RWPE1 (cell line): ENCODE results near the gene KL.

ENCODE experiments used
- CTCF ChIA-PET: fragments of 350-600 bp; sonication (Branson Sonifier 250); formaldehyde crosslinking; extraction: SDS; loops from one replicate; lab custom pipeline; 2021; lab: Yijun Ruan, JAX
- POLR2A ChIA-PET: fragments of 400-600 bp; formaldehyde crosslinking; extraction: SDS; loops from one replicate; lab custom pipeline; 2020; ENCODE audit warnings: antibody characterized with exemption; ENCODE audit not compliant: low non-redundant PET; lab: Yijun Ruan, JAX
- DNase-seq: peaks from one replicate; pipeline ENCODE4 v3.0.0; 2012; ENCODE audit warnings: low spot score
- H3K27ac ChIP-seq: fragments of 450-650 bp; 2 replicates; pipeline ENCODE4 v1.5.1; 2017
- TF ChIP-seq, protein P1 (sequence below): fragments of 450-650 bp; conservative IDR thresholded peaks from 2 replicates; pipeline ENCODE4 v1.5.1; 2017; ENCODE audit warnings: low read depth, mild to moderate bottlenecking

KL gene

DNA sequence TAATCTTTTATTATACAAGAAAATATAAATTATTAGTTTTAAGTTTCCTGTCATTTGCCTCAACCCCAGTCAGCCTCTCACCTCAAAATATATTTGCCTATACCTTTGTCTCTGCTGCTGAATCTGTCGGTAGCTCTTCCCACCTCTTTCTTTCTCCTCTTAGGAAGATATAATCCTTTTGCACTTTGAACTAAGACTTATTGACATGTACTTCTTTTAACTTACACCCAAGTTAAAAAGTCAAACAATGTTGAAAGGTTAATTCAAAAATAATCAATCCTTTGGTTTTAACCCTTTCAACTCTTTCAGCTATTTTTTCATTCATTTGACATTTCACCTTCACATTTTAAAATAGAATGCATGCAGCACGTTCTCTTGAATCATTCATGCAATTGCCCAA lies 9.0 kb upstream of the KL start:
- CTCF ChIA-PET = no interaction called here
- TF ChIP-seq, protein P1, sequence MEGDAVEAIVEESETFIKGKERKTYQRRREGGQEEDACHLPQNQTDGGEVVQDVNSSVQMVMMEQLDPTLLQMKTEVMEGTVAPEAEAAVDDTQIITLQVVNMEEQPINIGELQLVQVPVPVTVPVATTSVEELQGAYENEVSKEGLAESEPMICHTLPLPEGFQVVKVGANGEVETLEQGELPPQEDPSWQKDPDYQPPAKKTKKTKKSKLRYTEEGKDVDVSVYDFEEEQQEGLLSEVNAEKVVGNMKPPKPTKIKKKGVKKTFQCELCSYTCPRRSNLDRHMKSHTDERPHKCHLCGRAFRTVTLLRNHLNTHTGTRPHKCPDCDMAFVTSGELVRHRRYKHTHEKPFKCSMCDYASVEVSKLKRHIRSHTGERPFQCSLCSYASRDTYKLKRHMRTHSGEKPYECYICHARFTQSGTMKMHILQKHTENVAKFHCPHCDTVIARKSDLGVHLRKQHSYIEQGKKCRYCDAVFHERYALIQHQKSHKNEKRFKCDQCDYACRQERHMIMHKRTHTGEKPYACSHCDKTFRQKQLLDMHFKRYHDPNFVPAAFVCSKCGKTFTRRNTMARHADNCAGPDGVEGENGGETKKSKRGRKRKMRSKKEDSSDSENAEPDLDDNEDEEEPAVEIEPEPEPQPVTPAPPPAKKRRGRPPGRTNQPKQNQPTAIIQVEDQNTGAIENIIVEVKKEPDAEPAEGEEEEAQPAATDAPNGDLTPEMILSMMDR = no peak
- H3K27ac ChIP-seq = no peak overlapping the region
- POLR2A ChIA-PET = no interaction called here
- DNase-seq = no peak

DNA sequence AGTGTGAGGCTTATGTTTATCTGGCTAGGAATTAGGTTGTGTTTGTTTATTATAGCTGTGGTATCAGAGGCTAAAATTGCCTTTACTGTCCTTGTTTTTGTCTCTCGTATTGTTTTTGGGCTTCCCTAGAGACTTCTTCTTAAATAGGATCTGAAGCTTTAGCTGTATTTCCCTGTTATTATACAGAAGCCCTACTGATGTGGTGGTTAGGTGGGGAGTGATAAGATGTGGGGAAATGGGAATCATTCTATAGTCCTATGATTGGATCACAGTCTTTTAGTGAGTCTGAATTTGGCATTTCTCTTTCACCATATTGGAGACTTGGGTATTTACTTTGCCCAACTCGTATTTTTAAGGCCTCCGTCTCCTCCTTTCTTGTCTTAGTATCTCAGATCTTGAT lies 8.3 kb upstream of the KL start:
- POLR2A ChIA-PET = no interaction called here
- no peak for DNase-seq
- TF ChIP-seq, protein P1 = no peak
- H3K27ac ChIP-seq = no peak overlapping the region
- CTCF ChIA-PET = no interaction called here

DNA sequence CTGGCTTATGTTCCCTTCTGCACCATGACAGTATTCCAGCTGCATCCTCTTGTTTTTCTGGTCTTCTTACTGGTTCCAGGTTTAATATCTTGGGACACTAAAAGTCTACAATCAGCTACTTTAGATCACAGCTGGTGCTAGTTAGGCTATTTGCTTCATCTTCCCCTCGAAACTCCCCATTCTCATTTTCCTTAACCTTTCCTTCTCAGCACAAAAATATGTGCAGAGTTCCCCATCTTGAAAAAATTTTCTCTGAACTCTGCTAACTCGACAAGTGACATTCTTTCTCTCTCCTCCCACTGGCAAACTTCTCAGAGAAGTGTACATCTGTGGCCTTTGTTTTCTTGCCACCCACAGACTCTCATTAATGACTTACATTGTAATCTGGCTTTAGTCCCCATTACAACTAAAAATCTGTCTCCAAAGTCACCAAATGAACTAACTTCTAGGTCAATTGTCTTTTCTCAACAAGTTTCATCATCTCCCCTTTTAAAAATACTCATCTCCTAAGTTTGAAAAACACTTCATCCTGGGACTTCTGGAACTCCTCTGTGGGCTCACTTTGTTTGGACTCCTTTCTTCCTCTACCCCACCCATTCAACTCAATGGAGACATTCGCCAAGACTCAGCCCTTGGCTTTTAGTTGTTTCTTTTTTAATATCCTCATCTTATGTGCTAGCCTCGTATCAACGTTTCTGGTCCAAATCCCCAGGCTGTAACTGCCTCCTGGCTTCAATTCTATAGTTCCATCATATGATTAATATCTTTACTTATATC lies 7.1 kb upstream of the KL start:
- TF ChIP-seq, protein P1 = no peak
- no peak overlapping the region for H3K27ac ChIP-seq
- POLR2A ChIA-PET = no interaction called here
- DNase-seq = no peak
- CTCF ChIA-PET = interaction anchor here (0.7 kb wide), 1 partner anchor 103 kb away, joined by 3 read pairs; no protein-coding TSS in a partner anchor

DNA sequence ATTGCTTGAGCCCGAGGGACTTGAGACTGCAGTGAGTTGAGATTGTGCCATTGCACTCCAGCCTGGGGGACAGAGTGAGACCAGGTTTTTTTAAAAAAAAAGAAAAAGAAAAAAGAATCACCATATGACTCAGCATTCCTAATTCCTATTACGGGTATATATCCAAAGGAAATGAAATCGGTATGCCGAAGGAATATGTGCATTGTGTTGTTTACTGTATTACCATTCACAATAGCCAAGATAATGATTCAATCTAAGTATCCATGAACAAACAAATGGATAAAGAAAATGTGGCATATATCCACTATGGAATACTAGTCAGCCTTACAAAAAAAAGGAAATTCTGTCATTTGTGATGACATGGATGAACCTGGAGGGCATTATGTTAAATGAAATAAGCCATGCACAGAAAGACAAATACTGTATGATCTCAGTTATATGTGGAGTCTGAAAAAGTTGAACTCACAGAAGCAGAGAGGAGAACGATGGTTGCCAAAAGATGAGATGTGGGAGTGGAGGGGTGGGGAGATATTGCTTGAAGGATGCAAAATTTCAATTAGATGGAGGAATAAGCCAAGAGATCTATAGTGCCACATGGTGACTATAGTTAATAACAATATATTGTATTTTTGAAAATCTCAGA lies 4.3 kb upstream of the KL start:
- POLR2A ChIA-PET = no interaction called here
- no peak for DNase-seq
- no peak overlapping the region for H3K27ac ChIP-seq
- TF ChIP-seq, protein P1 = no peak
- CTCF ChIA-PET = no interaction called here

DNA sequence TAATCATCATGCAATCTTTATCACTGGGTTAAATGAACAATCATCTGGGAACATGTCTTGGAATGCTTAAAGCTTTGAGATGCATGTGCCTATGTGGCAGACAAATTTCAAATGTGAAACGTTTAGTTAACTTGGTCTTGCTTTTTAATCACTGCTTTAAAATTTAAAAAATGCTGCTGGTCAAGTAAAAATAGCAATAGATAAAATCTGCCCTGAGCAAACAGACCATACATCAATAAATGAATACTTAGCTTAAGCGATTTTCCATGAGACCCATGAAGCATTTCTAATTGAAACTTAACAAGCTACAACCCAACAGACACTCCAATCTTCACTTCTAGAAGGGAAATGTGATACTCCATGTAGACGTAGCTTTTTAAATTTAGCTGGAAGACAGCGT lies 1.9 kb upstream of the KL start:
- POLR2A ChIA-PET = no interaction called here

DNA sequence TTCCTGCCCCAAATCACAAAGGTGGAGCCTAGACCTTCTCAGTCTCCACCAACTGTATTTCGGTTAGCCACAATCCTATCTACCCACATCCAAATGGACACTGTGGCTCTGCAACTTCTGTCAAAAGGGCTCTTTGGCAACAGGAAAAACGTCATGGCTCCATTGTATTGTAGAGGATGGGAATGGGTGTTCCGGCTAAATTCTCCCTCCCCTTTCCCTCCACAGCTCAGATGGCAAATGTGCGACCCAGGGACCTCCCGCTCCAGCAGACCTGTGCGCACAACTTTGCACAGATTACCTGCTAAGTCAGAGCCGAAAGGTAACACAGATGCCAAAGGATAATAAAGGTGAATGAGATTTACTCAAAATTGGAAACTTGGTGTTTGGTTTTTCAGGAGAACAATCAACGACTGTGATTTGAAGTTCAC lies 968 bp upstream of the KL start:
- no peak for DNase-seq
- POLR2A ChIA-PET = no interaction called here
- CTCF ChIA-PET = no interaction called here
- TF ChIP-seq, protein P1 = no peak
- H3K27ac ChIP-seq = no peak overlapping the region

More for the DNA sequence above, 1.9 kb upstream of the KL start:
- CTCF ChIA-PET = interaction anchor here (0.6 kb wide), 1 partner anchor 524 kb away, joined by 4 read pairs; no protein-coding TSS in a partner anchor
- TF ChIP-seq, protein P1 = no peak
- DNase-seq = no peak
- H3K27ac ChIP-seq = no peak overlapping the region
